ENCODE data around the gene DNAJC4.
A peak's percentile ranks its signal among the peaks of the same experiment; 100 is the strongest.

DNAJC4 gene

DNA sequence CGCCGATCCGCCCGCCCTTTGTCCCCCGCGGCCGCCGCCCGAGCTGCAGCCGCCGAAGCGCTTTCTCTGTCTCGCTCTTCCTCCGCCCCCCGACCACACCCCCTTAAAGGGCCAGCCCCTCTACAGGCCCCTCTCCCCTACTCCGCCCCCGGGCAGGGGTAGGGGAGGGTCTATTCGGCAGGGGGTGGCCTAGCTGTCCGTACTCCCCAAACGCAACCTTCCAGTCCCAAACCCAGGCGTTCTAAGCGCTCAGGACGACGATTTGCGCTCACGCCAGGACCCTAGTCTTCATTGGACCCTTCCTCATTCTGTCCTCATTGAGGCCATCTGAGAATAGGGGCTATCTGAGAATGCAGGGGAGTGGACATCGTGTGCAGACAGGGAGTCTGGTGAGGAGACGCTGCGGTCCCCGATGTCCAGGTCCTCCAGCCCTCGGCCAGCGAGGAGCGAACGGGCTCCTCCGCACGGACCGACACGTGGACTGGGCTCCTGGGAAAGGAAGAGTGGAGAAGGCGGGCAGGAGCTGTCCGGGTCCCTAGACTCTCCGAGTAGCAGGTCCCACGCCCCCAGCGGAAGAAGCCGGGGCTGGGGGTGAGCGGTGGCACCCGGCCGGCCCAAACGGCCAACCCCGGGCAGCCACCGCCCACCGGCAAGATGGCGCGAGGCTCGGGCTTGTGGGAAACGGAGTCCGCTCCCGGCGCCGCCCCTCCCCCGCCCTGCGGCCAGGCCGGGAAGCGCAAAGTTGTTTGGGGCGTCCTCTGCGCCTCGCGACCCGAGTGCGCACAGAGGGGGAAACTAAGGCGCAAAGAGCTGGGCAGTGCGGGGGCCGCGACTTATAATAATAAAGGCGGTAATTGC is 16.8 kb downstream of the DNAJC4 start, which contains the start of gene PPP1R14B:
PPP1R14B (minus strand) TSS at position 73 of the 858 bp plus-strand sequence. CDS start 270 bp downstream, outside the sequence.
- peaks cover 45% of the 10 kb centered on the region for H3K79me2 ChIP-seq (ENCODE audit: insufficient read depth, low read length)
- peaks cover 3% of the 10 kb centered on the region; the same call in 1 of the 2 replicates for H3F3A ChIP-seq (ENCODE audit: low read depth)
- H3K4me2 ChIP-seq (ENCODE audit: low read depth, low read length, poor library complexity, severe bottlenecking) = peak within 1 kb of the TSS; percentile 100
- peak within 1 kb of the TSS; percentile 94 for H2AFZ ChIP-seq (ENCODE audit: low read length)
- H3K9me3 ChIP-seq (ENCODE audit: insufficient read depth, low read depth, low read length) = no peaks in the 10 kb centered on the region
- peak within 1 kb of the TSS; percentile 89 for H3K9ac ChIP-seq (ENCODE audit: low read depth, low read length, poor library complexity, severe bottlenecking)
- no peaks in the 10 kb centered on the region for H3K27me3 ChIP-seq (ENCODE audit: insufficient read depth, low read length, poor library complexity, severe bottlenecking)
- H3K4me1 ChIP-seq (ENCODE audit: insufficient read depth, low read length, poor library complexity, severe bottlenecking) = peaks cover 46% of the 10 kb centered on the region
- peaks cover 11% of the 10 kb centered on the region; the same call in 1 of the 2 replicates for H3K36me3 ChIP-seq (ENCODE audit: insufficient read depth, low read length)
- TF ChIP-seq, protein P1, sequence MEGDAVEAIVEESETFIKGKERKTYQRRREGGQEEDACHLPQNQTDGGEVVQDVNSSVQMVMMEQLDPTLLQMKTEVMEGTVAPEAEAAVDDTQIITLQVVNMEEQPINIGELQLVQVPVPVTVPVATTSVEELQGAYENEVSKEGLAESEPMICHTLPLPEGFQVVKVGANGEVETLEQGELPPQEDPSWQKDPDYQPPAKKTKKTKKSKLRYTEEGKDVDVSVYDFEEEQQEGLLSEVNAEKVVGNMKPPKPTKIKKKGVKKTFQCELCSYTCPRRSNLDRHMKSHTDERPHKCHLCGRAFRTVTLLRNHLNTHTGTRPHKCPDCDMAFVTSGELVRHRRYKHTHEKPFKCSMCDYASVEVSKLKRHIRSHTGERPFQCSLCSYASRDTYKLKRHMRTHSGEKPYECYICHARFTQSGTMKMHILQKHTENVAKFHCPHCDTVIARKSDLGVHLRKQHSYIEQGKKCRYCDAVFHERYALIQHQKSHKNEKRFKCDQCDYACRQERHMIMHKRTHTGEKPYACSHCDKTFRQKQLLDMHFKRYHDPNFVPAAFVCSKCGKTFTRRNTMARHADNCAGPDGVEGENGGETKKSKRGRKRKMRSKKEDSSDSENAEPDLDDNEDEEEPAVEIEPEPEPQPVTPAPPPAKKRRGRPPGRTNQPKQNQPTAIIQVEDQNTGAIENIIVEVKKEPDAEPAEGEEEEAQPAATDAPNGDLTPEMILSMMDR (conservative IDR thresholded peaks at IDR 0.05; ENCODE audit: low read length) = 0 out of 2 replicates have a peak, but pooled peaks have one; percentile 8
- no peak for TF ChIP-seq EZH2phosphoT487 (IDR thresholded peaks at IDR 0.05; ENCODE audit: borderline replicate concordance)
- H3K4me3 ChIP-seq (ENCODE audit: low read length, poor library complexity, severe bottlenecking) = peak within 1 kb of the TSS; percentile 96
- H3K9me2 ChIP-seq (replicated peaks; ENCODE audit: low read depth, low read length) = no peaks in the 10 kb centered on the region
- H4K20me1 ChIP-seq (ENCODE audit: insufficient read depth, low read length, poor library complexity, severe bottlenecking) = peaks cover 27% of the 10 kb centered on the region

DNA sequence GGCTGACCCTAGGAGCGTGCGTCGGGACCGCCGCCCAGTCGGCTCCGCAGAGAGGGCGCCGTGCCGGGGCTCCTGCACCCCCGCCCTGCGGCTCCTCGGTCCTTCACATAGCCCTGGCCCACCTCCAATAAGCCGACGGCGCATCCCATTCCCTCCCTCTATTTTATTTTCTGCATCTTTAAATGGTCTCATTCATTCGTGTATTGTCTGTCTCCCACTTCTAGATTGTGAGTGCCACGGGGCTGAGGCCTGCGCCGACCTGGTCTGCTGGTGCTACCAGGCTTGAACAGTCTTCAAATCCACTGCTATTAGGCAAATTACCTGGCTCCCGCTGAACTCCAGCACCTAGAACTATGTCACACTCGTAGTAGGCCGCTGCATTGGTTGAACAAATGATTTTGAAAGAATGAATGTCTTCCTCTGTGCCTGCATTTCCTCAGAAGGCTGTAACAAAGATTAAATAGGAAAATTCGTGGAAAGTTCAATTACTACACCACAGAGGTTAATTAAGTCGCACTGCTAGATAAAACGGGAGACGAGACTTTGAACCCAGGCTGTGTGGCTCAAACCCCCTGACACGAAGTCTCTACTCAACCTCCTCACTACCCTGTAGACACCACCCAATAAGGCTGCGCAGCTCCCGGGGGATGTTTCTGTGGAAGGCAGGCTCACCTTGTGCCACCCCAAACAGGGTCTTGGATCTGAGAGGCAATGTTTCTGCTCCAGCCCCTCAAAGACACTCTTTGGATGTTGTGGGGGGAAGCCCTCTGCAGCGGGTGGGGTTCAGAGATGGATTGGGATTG is 17.6 kb downstream of the DNAJC4 start:
- H3K27me3 ChIP-seq (ENCODE audit: insufficient read depth, low read length, poor library complexity, severe bottlenecking) = no peaks in the 10 kb centered on the region
- H3K79me2 ChIP-seq (ENCODE audit: insufficient read depth, low read length) = peaks cover 39% of the 10 kb centered on the region
- TF ChIP-seq, protein P1 (conservative IDR thresholded peaks at IDR 0.05; ENCODE audit: low read length) = no peak
- H3K4me2 ChIP-seq (ENCODE audit: low read depth, low read length, poor library complexity, severe bottlenecking) = peak overlapping the region; percentile 100
- peaks cover 3% of the 10 kb centered on the region; the same call in 1 of the 2 replicates for H3F3A ChIP-seq (ENCODE audit: low read depth)
- peaks cover 38% of the 10 kb centered on the region for H3K4me1 ChIP-seq (ENCODE audit: insufficient read depth, low read length, poor library complexity, severe bottlenecking)
- H3K9me3 ChIP-seq (ENCODE audit: insufficient read depth, low read depth, low read length) = no peaks in the 10 kb centered on the region
- peaks cover 11% of the 10 kb centered on the region; the same call in 1 of the 2 replicates for H3K36me3 ChIP-seq (ENCODE audit: insufficient read depth, low read length)
- peak overlapping the region; percentile 88 for H3K4me3 ChIP-seq (ENCODE audit: low read length, poor library complexity, severe bottlenecking)
- no peak overlapping the region for H3K9ac ChIP-seq (ENCODE audit: low read depth, low read length, poor library complexity, severe bottlenecking)
- no peaks in the 10 kb centered on the region for H3K9me2 ChIP-seq (replicated peaks; ENCODE audit: low read depth, low read length)
- peak overlapping the region; percentile 94; the same call in 1 of the 2 replicates for H2AFZ ChIP-seq (ENCODE audit: low read length)
- peaks cover 22% of the 10 kb centered on the region for H4K20me1 ChIP-seq (ENCODE audit: insufficient read depth, low read length, poor library complexity, severe bottlenecking)

DNA sequence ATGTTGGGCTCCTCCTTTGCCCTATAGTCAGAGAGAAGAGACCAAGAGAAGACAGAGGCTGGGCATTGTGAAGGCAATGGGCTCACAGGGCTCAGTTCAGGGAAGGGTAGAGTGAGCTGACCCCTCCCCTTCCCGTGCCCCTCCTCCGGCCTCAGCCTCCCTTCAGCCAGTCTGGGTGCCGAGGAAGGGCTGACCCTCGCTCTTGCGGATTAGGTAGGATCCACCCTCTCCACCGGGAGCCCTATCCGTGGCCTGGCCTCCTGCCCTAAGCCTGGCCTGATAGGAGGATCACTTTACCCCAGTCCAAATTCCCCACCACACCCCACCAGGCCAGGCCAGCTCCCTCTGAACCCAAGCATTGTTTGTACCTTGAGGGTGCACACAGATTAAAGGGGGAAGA is 18.2 kb downstream of the DNAJC4 start:
- H3K4me2 ChIP-seq (ENCODE audit: low read depth, low read length, poor library complexity, severe bottlenecking) = no peak overlapping the region
- H3K36me3 ChIP-seq (ENCODE audit: insufficient read depth, low read length) = peaks cover 7% of the 10 kb centered on the region; the same call in 1 of the 2 replicates
- H3K4me1 ChIP-seq (ENCODE audit: insufficient read depth, low read length, poor library complexity, severe bottlenecking) = peaks cover 35% of the 10 kb centered on the region
- no peak overlapping the region for H3K4me3 ChIP-seq (ENCODE audit: low read length, poor library complexity, severe bottlenecking)
- no peak for TF ChIP-seq EZH2phosphoT487 (IDR thresholded peaks at IDR 0.05; ENCODE audit: borderline replicate concordance)
- TF ChIP-seq, protein P1 (conservative IDR thresholded peaks at IDR 0.05; ENCODE audit: low read length) = no peak
- peaks cover 18% of the 10 kb centered on the region for H4K20me1 ChIP-seq (ENCODE audit: insufficient read depth, low read length, poor library complexity, severe bottlenecking)
- no peak overlapping the region for H2AFZ ChIP-seq (ENCODE audit: low read length)
- peaks cover 33% of the 10 kb centered on the region for H3K79me2 ChIP-seq (ENCODE audit: insufficient read depth, low read length)
- H3K9me2 ChIP-seq (replicated peaks; ENCODE audit: low read depth, low read length) = no peaks in the 10 kb centered on the region
- no peak overlapping the region for H3K9ac ChIP-seq (ENCODE audit: low read depth, low read length, poor library complexity, severe bottlenecking)
- peaks cover 3% of the 10 kb centered on the region; the same call in 1 of the 2 replicates for H3F3A ChIP-seq (ENCODE audit: low read depth)
- H3K9me3 ChIP-seq (ENCODE audit: insufficient read depth, low read depth, low read length) = no peaks in the 10 kb centered on the region
- no peaks in the 10 kb centered on the region for H3K27me3 ChIP-seq (ENCODE audit: insufficient read depth, low read length, poor library complexity, severe bottlenecking)
